IMR-90 (cell line): Measurements from ENCODE around the gene SPATA46. TPM values are rescaled to one million over a fixed set of nuclear protein-coding genes. Genes with fewer than 3 reads are reported as not detected.

Source experiments
- ATAC-seq: fragments of 200-7000 bp; cut with Tn5 transposase; 2 replicates; pipeline ENCODE4 v1.9.1; 2020; ENCODE audit warnings: low read depth, mild to moderate bottlenecking, moderate library complexity
- BruUV-seq: library from RNA; stranded (reverse); fragments of 400-500 nt; replicated peaks from 2 replicates; lab custom pipeline; 2021; lab: Mats Ljungman, UMichigan
- CTCF ChIA-PET: fragments of 300-600 bp; formaldehyde crosslinking; extraction: SDS; loops from one replicate; lab custom pipeline; 2021; ENCODE audit warnings: antibody characterized with exemption; lab: Yijun Ruan, JAX
- POLR2A ChIA-PET: fragments of 300-600 bp; sonication (Branson Sonifier 250); formaldehyde crosslinking; loops from one replicate; lab custom pipeline; 2022; ENCODE audit warnings: antibody characterized with exemption; ENCODE audit not compliant: unreplicated experiment; lab: Charles Lee
- DNase-seq: peaks from one replicate; pipeline ENCODE4 v3.0.0; 2013
- H2AFZ ChIP-seq: replicated peaks from 2 replicates; pipeline ENCODE3; 2013; ENCODE audit warnings: low read length, mild to moderate bottlenecking; ENCODE audit not compliant: poor library complexity
- H2AK5ac ChIP-seq: 2 replicates; pipeline ENCODE4 v1.6.1; 2013; ENCODE audit warnings: low read depth, low read length, inconsistent platforms
- H2AK9ac ChIP-seq: replicated peaks from 2 replicates; pipeline ENCODE3; 2013; ENCODE audit warnings: mild to moderate bottlenecking, low read depth, low read length, moderate library complexity; ENCODE audit not compliant: poor library complexity
- H2BK120ac ChIP-seq: 2 replicates; pipeline ENCODE4 v1.6.1; 2013; ENCODE audit warnings: low read depth, low read length, inconsistent platforms
- H2BK15ac ChIP-seq: 3 replicates; pipeline ENCODE4 v1.6.1; 2013; ENCODE audit warnings: low read depth, low read length, inconsistent platforms
- H2BK20ac ChIP-seq: 2 replicates; pipeline ENCODE4 v1.6.1; 2013; ENCODE audit warnings: low read depth, mild to moderate bottlenecking, inconsistent platforms, low read length, moderate library complexity
- H2BK5ac ChIP-seq: 2 replicates; pipeline ENCODE4 v1.6.1; 2013; ENCODE audit warnings: mild to moderate bottlenecking, low read depth, low read length, inconsistent platforms; ENCODE audit not compliant: poor library complexity, severe bottlenecking
- H3K14ac ChIP-seq: replicated peaks from 2 replicates; pipeline ENCODE4 v1.6.1; 2013; ENCODE audit warnings: low read depth, low read length, inconsistent platforms
- H3K18ac ChIP-seq: 2 replicates; pipeline ENCODE4 v1.6.1; 2013; ENCODE audit warnings: low read depth, low read length, control low read depth
- H3K23ac ChIP-seq: 2 replicates; pipeline ENCODE4 v1.6.1; 2013; ENCODE audit warnings: low read depth, low read length, inconsistent platforms
- H3K27ac ChIP-seq: 2 replicates; pipeline ENCODE4 v1.5.1; 2013; ENCODE audit warnings: mild to moderate bottlenecking, control low read depth, low read length; ENCODE audit not compliant: insufficient read depth
- H3K27me3 ChIP-seq: 2 replicates; pipeline ENCODE4 v1.6.1; 2013; ENCODE audit warnings: low read length; ENCODE audit not compliant: control insufficient read depth, insufficient read depth
- H3K36me3 ChIP-seq: 2 replicates; pipeline ENCODE4 v1.6.1; 2013; ENCODE audit warnings: low read length, mixed read lengths; ENCODE audit not compliant: control insufficient read depth, insufficient read depth
- H3K4ac ChIP-seq: 2 replicates; pipeline ENCODE4 v1.6.1; 2013; ENCODE audit warnings: low read depth, low read length, inconsistent platforms
- H3K4me1 ChIP-seq: 2 replicates; pipeline ENCODE4 v1.6.1; 2013; ENCODE audit warnings: low read length, mixed read lengths; ENCODE audit not compliant: control insufficient read depth, insufficient read depth
- H3K4me2 ChIP-seq: 2 replicates; pipeline ENCODE4 v1.6.1; 2013; ENCODE audit warnings: low read depth, mild to moderate bottlenecking, control low read depth, low read length, moderate library complexity
- H3K4me3 ChIP-seq: 2 replicates; pipeline ENCODE4 v1.5.1; 2013; ENCODE audit warnings: low read depth, mild to moderate bottlenecking, control low read depth, low read length, moderate library complexity; ENCODE audit not compliant: insufficient read depth
- H3K56ac ChIP-seq: 2 replicates; pipeline ENCODE4 v1.6.1; 2013; ENCODE audit warnings: low read length, inconsistent platforms; ENCODE audit not compliant: insufficient read depth; ENCODE audit errors: extremely low read depth
- H3K79me1 ChIP-seq, 2 experiments: 2 replicates each; pipeline ENCODE4 v1.6.1; 2013; ENCODE audit warnings: low read length in 2 of 2, inconsistent platforms in 1 of 2, low read depth in 1 of 2
- H3K9ac ChIP-seq: 2 replicates; pipeline ENCODE4 v1.6.1; 2013; ENCODE audit warnings: low read depth, low read length, control low read depth
- H3K9me1 ChIP-seq: 2 replicates; pipeline ENCODE4 v1.6.1; 2013; ENCODE audit warnings: low read length, inconsistent platforms; ENCODE audit not compliant: insufficient read depth
- H3K9me3 ChIP-seq: 2 replicates; pipeline ENCODE4 v1.6.1; 2013; ENCODE audit warnings: low read length; ENCODE audit not compliant: control insufficient read depth, insufficient read depth
- H4K20me1 ChIP-seq: 2 replicates; pipeline ENCODE4 v1.6.1; 2013; ENCODE audit warnings: low read length, inconsistent platforms; ENCODE audit not compliant: insufficient read depth
- H4K5ac ChIP-seq: 2 replicates; pipeline ENCODE4 v1.6.1; 2013; ENCODE audit warnings: mild to moderate bottlenecking, low read depth, low read length, control low read depth
- H4K8ac ChIP-seq, 2 experiments: 2 replicates each; pipeline ENCODE4 v1.6.1; 2013; ENCODE audit warnings: low read depth in 2 of 2, low read length in 2 of 2, control low read depth in 1 of 2, inconsistent platforms in 1 of 2
- H4K91ac ChIP-seq: 2 replicates; pipeline ENCODE4 v1.6.1; 2013; ENCODE audit warnings: low read depth, low read length, inconsistent platforms; ENCODE audit not compliant: insufficient read depth
- BHLHE40 ChIP-seq: fragments of 150-350 bp; IDR thresholded peaks from 2 replicates; pipeline ENCODE4 v1.6.1; 2016; ENCODE audit warnings: mild to moderate bottlenecking, low read depth, low read length
- CEBPB ChIP-seq: IDR thresholded peaks from 2 replicates; pipeline ENCODE4 v1.6.1; 2012; ENCODE audit warnings: low read depth, low read length, improper control_type of control experiment
- CHD1 ChIP-seq: IDR thresholded peaks from 2 replicates; pipeline ENCODE4 v1.6.1; 2012; ENCODE audit warnings: low read depth, low read length, improper control_type of control experiment
- CTCF ChIP-seq: conservative IDR thresholded peaks from 2 replicates; pipeline ENCODE4 v1.5.1; 2012; ENCODE audit warnings: mild to moderate bottlenecking, low read depth, low read length, improper control_type of control experiment
- ELK1 ChIP-seq: fragments of 150-350 bp; IDR thresholded peaks from 2 replicates; pipeline ENCODE4 v1.6.1; 2016; ENCODE audit warnings: low read depth, mild to moderate bottlenecking, low read length, moderate library complexity, borderline replicate concordance
- FOS ChIP-seq: fragments of 150-350 bp; IDR thresholded peaks from 2 replicates; pipeline ENCODE4 v1.6.1; 2016; ENCODE audit warnings: low read depth, low read length
- MAFK ChIP-seq: IDR thresholded peaks from 2 replicates; pipeline ENCODE4 v1.6.1; 2012; ENCODE audit warnings: low read depth, low read length, improper control_type of control experiment
- MAZ ChIP-seq: IDR thresholded peaks from 2 replicates; pipeline ENCODE4 v1.6.1; 2012; ENCODE audit warnings: low read depth, mild to moderate bottlenecking, low read length, improper control_type of control experiment, moderate library complexity, borderline replicate concordance
- MXI1 ChIP-seq: IDR thresholded peaks from 2 replicates; pipeline ENCODE4 v1.6.1; 2012; ENCODE audit warnings: low read depth, mild to moderate bottlenecking, low read length, moderate library complexity, borderline replicate concordance
- NFE2L2 ChIP-seq: fragments of 150-350 bp; IDR thresholded peaks from 2 replicates; pipeline ENCODE4 v1.6.1; 2016; ENCODE audit warnings: low read depth, mild to moderate bottlenecking, low read length
- POLR2A ChIP-seq: IDR thresholded peaks from 2 replicates; pipeline ENCODE4 v1.6.1; 2012; ENCODE audit warnings: mild to moderate bottlenecking, low read depth, low read length
- RAD21 ChIP-seq: IDR thresholded peaks from 2 replicates; pipeline ENCODE4 v1.6.1; 2012; ENCODE audit warnings: low read length, improper control_type of control experiment
- RCOR1 ChIP-seq: IDR thresholded peaks from 2 replicates; pipeline ENCODE4 v1.6.1; 2012; ENCODE audit warnings: mild to moderate bottlenecking, low read length, improper control_type of control experiment; ENCODE audit not compliant: insufficient replicate concordance
- RFX5 ChIP-seq: IDR thresholded peaks from 2 replicates; pipeline ENCODE4 v1.8.0; 2012; ENCODE audit warnings: low read depth, mild to moderate bottlenecking, low read length, moderate library complexity
- SMC3 ChIP-seq: fragments of 150-350 bp; IDR thresholded peaks from 2 replicates; pipeline ENCODE4 v1.6.1; 2016; ENCODE audit warnings: low read depth, mild to moderate bottlenecking, antibody characterized with exemption, low read length, moderate library complexity
- USF2 ChIP-seq: fragments of 150-350 bp; IDR thresholded peaks from 2 replicates; pipeline ENCODE4 v1.6.1; 2017; ENCODE audit warnings: mild to moderate bottlenecking, antibody characterized with exemption, low read length, low read depth
- WGBS, 2 experiments: methylation state at CpG; one replicate each; pipeline versions ENCODE4 v1.1.5 to v1.1.7; 2013; ENCODE audit warnings: missing lambda C conversion rate in 2 of 2; ENCODE audit not compliant: insufficient read length in 1 of 2; ENCODE audit errors: extremely low coverage in 2 of 2; 5-methylcytosine and 5-hydroxymethylcytosine counted together
- dilution Hi-C: fragments of 300-500 bp; cut with HindIII; formaldehyde crosslinking; loops from one replicate; pipeline ENCODE4 v1.14.3; 2018; ENCODE audit warnings: low sequenced_read_pairs; ENCODE audit not compliant: unreplicated experiment
- in situ Hi-C: fragments of 300-500 bp; cut with MboI; formaldehyde crosslinking; loops from 3 replicates; pipeline ENCODE4 v1.14.3; 2019; ENCODE audit warnings: low sequenced_read_pairs, inconsistent platforms, mixed read lengths
- intact Hi-C: fragments of 100-400 bp; cut with micrococcal nuclease; formaldehyde crosslinking; loops from 2 replicates; pipeline ENCODE4 v1.10.0; 2022
- polyA plus RNA-seq, 3 experiments: library from polyadenylated mRNA; depleted of rRNA; stranded (reverse); fragments of >200 nt; gene quantifications; 2 replicates each; pipeline ENCODE4 v1.2.3, GENCODE V29; 2012; ENCODE audit warnings: low replicate concordance in 1 of 3
- total RNA-seq: library from RNA; depleted of rRNA; stranded (reverse); fragments of >200 nt; gene quantifications from 2 replicates; pipeline ENCODE4 v1.2.3, GENCODE V29; 2012

The SPATA46 gene
- total and polyA plus RNA-seq, 2 of the 4 experiments (the other 2 are of a cell fraction): not detected

GRCh38 chr1:162405800-162406199 lies 29.1 kb upstream of the SPATA46 start:
- intact Hi-C loops (no loop called here), in situ Hi-C loops (no loop called here), dilution Hi-C loops (no loop called here)
- no peak overlapping the region for H2AK9ac ChIP-seq
- no peak overlapping the region for H4K8ac ChIP-seq
- no peak overlapping the region for H3K9ac ChIP-seq
- no peak overlapping the region for H3K14ac ChIP-seq
- H3K4me3 ChIP-seq: no peak overlapping the region
- H4K20me1 ChIP-seq: no peaks in the 10 kb centered on the region
- no peak overlapping the region for H3K56ac ChIP-seq
- H3K27me3 ChIP-seq: no peaks in the 10 kb centered on the region
- H4K5ac ChIP-seq: no peak overlapping the region
- no peak overlapping the region for H2BK15ac ChIP-seq
- no peak overlapping the region for H3K4ac ChIP-seq
- no peaks in the 10 kb centered on the region for H3K9me3 ChIP-seq
- DNase-seq (no peak), ATAC-seq (no peak)
- no peak overlapping the region for H3K4me2 ChIP-seq
- H3K18ac ChIP-seq: no peak overlapping the region
- ChIA-PET CTCF (no interaction called here), POLR2A (no interaction called here)
- H3K23ac ChIP-seq: no peak overlapping the region
- H2BK20ac ChIP-seq: no peak overlapping the region
- no peaks in the 10 kb centered on the region for H3K79me1 ChIP-seq
- no TSS peak for BruUV-seq
- no peak overlapping the region for H3K27ac ChIP-seq
- TF ChIP-seq RAD21: no peak
- no peak for TF ChIP-seq SMC3
- no peak for TF ChIP-seq MAFK
- no peak for TF ChIP-seq POLR2A
- no peak for TF ChIP-seq ELK1
- TF ChIP-seq CHD1: no peak
- TF ChIP-seq CTCF: no peak
- TF ChIP-seq FOS: no peak
- TF ChIP-seq MAZ: no peak
- no peak for TF ChIP-seq CEBPB
- TF ChIP-seq RCOR1: no peak
- TF ChIP-seq BHLHE40: no peak
- TF ChIP-seq RFX5: no peak
- no peak for TF ChIP-seq MXI1
- no peak for TF ChIP-seq NFE2L2
- no peak for TF ChIP-seq USF2
- H2AFZ ChIP-seq: no peak overlapping the region
- no peak overlapping the region for H4K91ac ChIP-seq
- H2BK120ac ChIP-seq: no peak overlapping the region
- no peaks in the 10 kb centered on the region for H3K36me3 ChIP-seq
- H2AK5ac ChIP-seq: no peak overlapping the region
- no peak overlapping the region for H2BK5ac ChIP-seq
- H3K9me1 ChIP-seq: no peaks in the 10 kb centered on the region
- H3K4me1 ChIP-seq: no peaks in the 10 kb centered on the region; the same call in 1 of the 2 replicates
- no CpG with 5 or more reads among the region's 5 CpGs for WGBS, 2 experiments
